ENCODE results near the gene KPNA5.
"Not testable (repeated sequence)": the region's sequence is repeated elsewhere in the genome, so short reads cannot be mapped to it uniquely, and the experiment has no call there.

KPNA5 gene

GRCh38 chr6:116695401-116695800 lies 14.4 kb downstream of the KPNA5 start:
- H3K36me3 ChIP-seq (ENCODE audit: low read depth) = peaks cover 32% of the 10 kb centered on the region
- H3K4me3 ChIP-seq (ENCODE audit: severe bottlenecking) = no peak overlapping the region
- ATAC-seq (ENCODE audit: low read depth) (no peak), DNase-seq (ENCODE audit: low spot score) (no peak)
- no peaks in the 10 kb centered on the region for H3K27me3 ChIP-seq (ENCODE audit: insufficient read depth, poor library complexity, severe bottlenecking)
- TF ChIP-seq CTCF (IDR thresholded peaks at IDR 0.05; ENCODE audit: poor library complexity, severe bottlenecking) = no peak
- H3K4me1 ChIP-seq (ENCODE audit: insufficient read depth, poor library complexity, severe bottlenecking) = no peaks in the 10 kb centered on the region
- H3K9me3 ChIP-seq (ENCODE audit: severe bottlenecking) = no peaks in the 10 kb centered on the region
- H3K27ac ChIP-seq (ENCODE audit: poor library complexity, severe bottlenecking) = no peak overlapping the region

DNA sequence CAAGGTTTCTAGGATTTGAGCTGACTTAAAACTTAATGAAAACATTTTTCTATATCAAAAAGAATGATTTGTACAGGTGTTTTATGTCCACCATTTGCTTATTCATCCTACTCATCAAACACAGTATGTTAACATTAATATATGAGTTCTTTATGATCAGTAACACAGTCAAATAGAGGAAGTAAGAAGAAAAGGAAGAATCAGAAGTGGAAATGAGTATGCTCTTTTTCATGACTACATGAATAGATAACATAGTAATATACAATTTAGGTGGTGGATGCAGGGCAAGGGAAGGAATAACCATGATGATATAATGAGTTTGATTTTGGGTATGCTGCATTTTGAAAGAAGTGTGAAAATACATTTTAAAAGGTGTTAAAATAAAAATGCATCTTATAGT lies 16.5 kb downstream of the KPNA5 start:
- Histone ChIP-seq H3K27ac (ENCODE audit: poor library complexity, severe bottlenecking) (no peak overlapping the region), H3K36me3 (ENCODE audit: low read depth) (peaks cover 40% of the 10 kb centered on the region), H3K4me1 (ENCODE audit: insufficient read depth, poor library complexity, severe bottlenecking) (no peaks in the 10 kb centered on the region), H3K27me3 (ENCODE audit: insufficient read depth, poor library complexity, severe bottlenecking) (no peaks in the 10 kb centered on the region), H3K4me3 (ENCODE audit: severe bottlenecking) (no peak overlapping the region), H3K9me3 (ENCODE audit: severe bottlenecking) (no peaks in the 10 kb centered on the region)
- no peak for TF ChIP-seq CTCF (IDR thresholded peaks at IDR 0.05; ENCODE audit: poor library complexity, severe bottlenecking)
- DNase-seq (ENCODE audit: low spot score) (no peak), ATAC-seq (ENCODE audit: low read depth) (no peak)

GRCh38 chr6:116703888-116704287 lies 22.9 kb downstream of the KPNA5 start:
- not testable (repeated sequence) for H3K27ac ChIP-seq (ENCODE audit: poor library complexity, severe bottlenecking); H3K27me3 ChIP-seq (ENCODE audit: insufficient read depth, poor library complexity, severe bottlenecking); H3K9me3 ChIP-seq (ENCODE audit: severe bottlenecking); ATAC-seq (ENCODE audit: low read depth); H3K4me1 ChIP-seq (ENCODE audit: insufficient read depth, poor library complexity, severe bottlenecking); DNase-seq (ENCODE audit: low spot score); H3K4me3 ChIP-seq (ENCODE audit: severe bottlenecking)
- peaks cover 46% of the 10 kb centered on the region for H3K36me3 ChIP-seq (ENCODE audit: low read depth)

GRCh38 chr6:116705917-116706316 lies 24.9 kb downstream of the KPNA5 start:
- Histone ChIP-seq H3K4me3 (ENCODE audit: severe bottlenecking) (no peak overlapping the region), H3K36me3 (ENCODE audit: low read depth) (peaks cover 35% of the 10 kb centered on the region), H3K9me3 (ENCODE audit: severe bottlenecking) (no peaks in the 10 kb centered on the region), H3K27ac (ENCODE audit: poor library complexity, severe bottlenecking) (no peak overlapping the region), H3K4me1 (ENCODE audit: insufficient read depth, poor library complexity, severe bottlenecking) (no peaks in the 10 kb centered on the region), H3K27me3 (ENCODE audit: insufficient read depth, poor library complexity, severe bottlenecking) (no peaks in the 10 kb centered on the region)
- ATAC-seq (ENCODE audit: low read depth) = no peak
- DNase-seq (ENCODE audit: low spot score) = no peak
- no peak for TF ChIP-seq CTCF (IDR thresholded peaks at IDR 0.05; ENCODE audit: poor library complexity, severe bottlenecking)

- H3K9me3 ChIP-seq (ENCODE audit: severe bottlenecking) = no peaks in the 10 kb centered on the region
- DNase-seq (ENCODE audit: low spot score) (no peak), ATAC-seq (ENCODE audit: low read depth) (no peak)
- no peak overlapping the region for H3K4me3 ChIP-seq (ENCODE audit: severe bottlenecking)
- no peak overlapping the region for H3K27ac ChIP-seq (ENCODE audit: poor library complexity, severe bottlenecking)
- peaks cover 12% of the 10 kb centered on the region for H3K36me3 ChIP-seq (ENCODE audit: low read depth)
- no peaks in the 10 kb centered on the region for H3K4me1 ChIP-seq (ENCODE audit: insufficient read depth, poor library complexity, severe bottlenecking)
- no peaks in the 10 kb centered on the region for H3K27me3 ChIP-seq (ENCODE audit: insufficient read depth, poor library complexity, severe bottlenecking)
- TF ChIP-seq CTCF (IDR thresholded peaks at IDR 0.05; ENCODE audit: poor library complexity, severe bottlenecking) = no peak
Observed at GRCh38 chr6:116714296-116714695, 33.3 kb downstream of the KPNA5 start.
